Right renal cortex interstitium (tissue), 3 donors: ENCODE results near the gene RBPJL. TPM values are rescaled to one million over a fixed set of nuclear protein-coding genes. Genes with fewer than 3 reads are reported as not detected.
"Not testable (repeated sequence)": the region's sequence is repeated elsewhere in the genome, so short reads cannot be mapped to it uniquely, and the experiment has no call there.

Experiments used
- DNase-seq, 3 donors: peaks; one replicate each; pipeline ENCODE4 v3.0.0-alpha.2; 2013; ENCODE audit warnings: low read depth in 3 of 3, low spot score in 2 of 3
- polyA plus RNA-seq, 3 donors: library from polyadenylated mRNA; unstranded; fragments of 120-200 nt; gene quantifications; one replicate each; pipeline ENCODE4 v1.2.1, GENCODE V29; 2013; ENCODE audit not compliant: insufficient read length in 3 of 3

Gene RBPJL
- polyA plus RNA-seq, 3 donors, result not detected

- no peak for DNase-seq
These were observed 34.9 kb downstream of the RBPJL start for GRCh38 chr20:45341579-45341938.

- DNase-seq, result no peak
These were observed 35.6 kb downstream of the RBPJL start for GRCh38 chr20:45341939-45342854.

- DNase-seq, result no peak
These were observed 36.4 kb downstream of the RBPJL start for GRCh38 chr20:45342855-45343531.

- DNase-seq, result no peak
These were observed 37.0 kb downstream of the RBPJL start for GRCh38 chr20:45343532-45344167.

- DNase-seq, result no peak
These were observed 37.7 kb downstream of the RBPJL start for GRCh38 chr20:45344168-45344860.

GRCh38 chr20:45345104-45345936 lies 38.7 kb downstream of the RBPJL start:
- DNase-seq, result no peak

GRCh38 chr20:45346291-45346718 lies 39.7 kb downstream of the RBPJL start:
- no peak for DNase-seq

- no peak for DNase-seq
These were observed 40.2 kb downstream of the RBPJL start for GRCh38 chr20:45346851-45347250.

- DNase-seq, result no peak
These were observed 40.8 kb downstream of the RBPJL start for GRCh38 chr20:45347297-45347935.

GRCh38 chr20:45347936-45348778 lies 41.5 kb downstream of the RBPJL start, which contains the start of gene SDC4:
Gene SDC4 (minus strand): TSS chr20:45348424. CDS start chr20:45348384, 40 bp downstream.
- no peak for DNase-seq

GRCh38 chr20:45350217-45350616 lies 43.6 kb downstream of the RBPJL start:
- no peak for DNase-seq

GRCh38 chr20:45350795-45351194 lies 44.2 kb downstream of the RBPJL start:
- not testable (repeated sequence) for DNase-seq

- no peak for DNase-seq
These were observed 46.1 kb downstream of the RBPJL start for GRCh38 chr20:45352729-45353128.

- no peak for DNase-seq
These were observed 47.1 kb downstream of the RBPJL start for GRCh38 chr20:45353746-45354145.

- DNase-seq, result no peak
These were observed 48.0 kb downstream of the RBPJL start for GRCh38 chr20:45354423-45355208.

- DNase-seq, result no peak
These were observed 48.8 kb downstream of the RBPJL start for GRCh38 chr20:45355209-45356084.
